Activated CD8-positive, alpha-beta memory T cell treated with anti-CD3 and anti-CD28 coated beads, Interleukin-2, amount 50 U/mL, for 4 hours (primary cell): ENCODE data around the gene COLEC11.

Experiments used
- DNase-seq: peaks from one replicate; pipeline ENCODE4 v3.0.0-alpha.2; 2020

Gene COLEC11

GRCh38 chr2:3678212-3678611, 83.3 kb downstream of the COLEC11 start:
- no peak for DNase-seq

GRCh38 chr2:3679180-3679579, 84.3 kb downstream of the COLEC11 start:
- no peak for DNase-seq

GRCh38 chr2:3679616-3680393, 84.9 kb downstream of the COLEC11 start:
- DNase-seq: no peak

- DNase-seq: no peak
These were observed 85.8 kb downstream of the COLEC11 start for GRCh38 chr2:3680548-3681345.

GRCh38 chr2:3681625-3682024, 86.7 kb downstream of the COLEC11 start:
- DNase-seq: no peak

- no peak for DNase-seq
These were observed 87.9 kb downstream of the COLEC11 start for GRCh38 chr2:3682811-3683210.

GRCh38 chr2:3683748-3684454, 89.0 kb downstream of the COLEC11 start:
- DNase-seq: no peak

- DNase-seq: no peak
These were observed 95.3 kb downstream of the COLEC11 start for GRCh38 chr2:3689998-3690748.

GRCh38 chr2:3692375-3692774, 97.5 kb downstream of the COLEC11 start:
- no peak for DNase-seq
